Embryonic facial prominence (tissue), 1 donor: ENCODE data around the gene PADI6.
"Not testable (repeated sequence)": the region's sequence is repeated elsewhere in the genome, so short reads cannot be mapped to it uniquely, and the experiment has no call there.

ENCODE experiments used
- DNase-seq: peaks from one replicate; pipeline ENCODE4 v3.0.0-alpha.2; 2016; ENCODE audit errors: extremely low spot score

PADI6 gene

GRCh38 chr1:17371896-17372295 is at the start of gene PADI6:
PADI6 (plus strand) TSS chr1:17372196; CDS start chr1:17372246, 50 bp downstream.
- no peak for DNase-seq

- no peak for DNase-seq
These were observed 43.1 kb upstream of the PADI6 start for GRCh38 chr1:17328855-17329254.

- no peak for DNase-seq
These were observed 42.4 kb upstream of the PADI6 start for GRCh38 chr1:17329610-17330009.

GRCh38 chr1:17330856-17331255 is 41.1 kb upstream of the PADI6 start:
- no peak for DNase-seq

GRCh38 chr1:17333081-17333480 is 38.9 kb upstream of the PADI6 start:
- DNase-seq: no peak

GRCh38 chr1:17335821-17336710 is 35.9 kb upstream of the PADI6 start:
- no peak for DNase-seq

- DNase-seq: no peak
These were observed 33.1 kb upstream of the PADI6 start for GRCh38 chr1:17338706-17339493.

- no peak for DNase-seq
These were observed 32.5 kb upstream of the PADI6 start for GRCh38 chr1:17339521-17339920.

GRCh38 chr1:17340358-17340757 is 31.6 kb upstream of the PADI6 start:
- no peak for DNase-seq

- DNase-seq: no peak
These were observed 30.0 kb upstream of the PADI6 start for GRCh38 chr1:17342014-17342441.

- DNase-seq: not testable (repeated sequence)
These were observed 26.5 kb upstream of the PADI6 start for GRCh38 chr1:17345506-17345905.

- DNase-seq: no peak
These were observed 25.8 kb upstream of the PADI6 start for GRCh38 chr1:17346046-17346789.

- no peak for DNase-seq
These were observed 24.0 kb upstream of the PADI6 start for GRCh38 chr1:17347769-17348592.

GRCh38 chr1:17348593-17349234 is 23.3 kb upstream of the PADI6 start:
- no peak for DNase-seq

GRCh38 chr1:17350083-17350482 is 21.9 kb upstream of the PADI6 start:
- DNase-seq: no peak

GRCh38 chr1:17350928-17351446 is 21.0 kb upstream of the PADI6 start:
- DNase-seq: no peak

GRCh38 chr1:17351598-17352324 is 20.2 kb upstream of the PADI6 start:
- DNase-seq: no peak

- DNase-seq: no peak
These were observed 19.5 kb upstream of the PADI6 start for GRCh38 chr1:17352419-17352909.

- DNase-seq: no peak
These were observed 16.1 kb upstream of the PADI6 start for GRCh38 chr1:17355898-17356297.
